Esophagus squamous epithelium (tissue), 5 donors: ENCODE data around the gene THAP11. TPM values are rescaled to one million over a fixed set of nuclear protein-coding genes. Genes with fewer than 3 reads are reported as not detected.

Experiments
- DNase-seq: peaks from one replicate; lab custom pipeline; 2025; lab: John Stamatoyannopoulos, UW
- H3K27ac ChIP-seq, 4 donors: fragments of 200-600 bp; sonication (generic); one replicate each; pipeline ENCODE4 v1.5.1; 2016 to 2019; ENCODE audit warnings: mild to moderate bottlenecking in 1 of 4
- H3K27me3 ChIP-seq, 4 donors: fragments of 200-600 bp; sonication (generic); 1 replicate in 3 of 4; 2 replicates in 1 of 4; pipeline versions ENCODE4 v1.5.1 to v1.6.0; 2017 to 2021; ENCODE audit warnings: antibody characterized with exemption in 1 of 4
- H3K36me3 ChIP-seq, 3 donors: fragments of 200-600 bp; sonication (generic); one replicate each; pipeline ENCODE4 v1.5.1; 2016 to 2019
- H3K4me1 ChIP-seq, 3 donors: fragments of 200-600 bp; sonication (generic); one replicate each; pipeline ENCODE4 v1.5.1; 2017 to 2019
- H3K4me3 ChIP-seq, 4 donors: fragments of 200-600 bp; sonication (generic); 1 replicate in 3 of 4; 2 replicates in 1 of 4; pipeline ENCODE4 v1.5.1; 2016 to 2019; ENCODE audit warnings: mild to moderate bottlenecking in 2 of 4, moderate library complexity in 1 of 4
- H3K9me3 ChIP-seq, 3 donors: fragments of 200-600 bp; sonication (generic); one replicate each; pipeline ENCODE4 v1.5.1; 2016 to 2019
- POLR2A ChIP-seq, 4 donors: fragments of 450-650 bp; IDR thresholded peaks; one replicate each; pipeline ENCODE4 v1.6.1; 2017; ENCODE audit warnings: antibody characterized with exemption in 4 of 4, mild to moderate bottlenecking in 4 of 4, moderate library complexity in 3 of 4
- WGBS, 2 donors: methylation state at CpG; one replicate each; pipeline ENCODE4 v1.1.5; 2018; 5-methylcytosine and 5-hydroxymethylcytosine counted together
- intact Hi-C: fragments of 100-400 bp; cut with DNase I; formaldehyde crosslinking; loops from one replicate; pipeline ENCODE4 v1.15.0; 2022
- total RNA-seq, 4 donors: library from RNA; depleted of rRNA; stranded (reverse); fragments of >200 nt; gene quantifications; one replicate each; pipeline ENCODE4 v1.1.0, GENCODE V29; 2016
- TF ChIP-seq, protein P1 (sequence below), 6 experiments: fragments of 450-650 bp in 4 of 6; fragments of 200-600 bp in 2 of 6; sonication (generic) in 2 of 6; IDR thresholded peaks; one replicate each; pipeline ENCODE4 v1.5.1; 2016 to 2019; ENCODE audit warnings: antibody characterized with exemption in 6 of 6, mild to moderate bottlenecking in 4 of 6, moderate library complexity in 4 of 6
- donor health status: DM: yes; HTN: yes; CAD: no.

THAP11 gene
- total RNA-seq, 4 donors from 2014 or later = 35.8 to 48.8 (median 42.1) TPM

DNA sequence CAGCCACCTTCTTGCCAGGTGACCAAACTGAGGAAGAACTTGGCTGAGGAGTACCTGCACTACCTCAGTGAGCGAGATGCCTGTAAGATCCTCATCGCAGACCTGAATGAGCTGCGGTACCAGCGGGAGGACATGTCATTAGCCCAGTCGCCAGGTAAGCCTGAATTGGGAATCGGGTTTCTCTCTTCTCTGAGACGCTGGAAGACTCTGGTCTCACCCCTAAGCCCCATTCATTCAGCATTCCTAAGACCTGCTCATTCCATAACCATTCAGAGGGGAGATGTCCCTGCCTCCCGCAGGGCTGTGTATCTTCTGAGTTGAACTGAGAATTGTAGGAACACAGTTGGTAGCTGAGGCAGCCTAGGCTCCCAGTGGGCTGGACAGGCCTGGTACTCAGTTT lies 17.0 kb upstream of the THAP11 start:
- H3K27ac ChIP-seq = no peak overlapping the region
- H3K36me3 ChIP-seq = peaks cover 17 to 43% (median 21%) of the 10 kb centered on the region in 3 donors
- H3K4me3 ChIP-seq = no peak overlapping the region
- TF ChIP-seq POLR2A (IDR thresholded peaks at IDR 0.05) = no peak
- TF ChIP-seq, protein P1, sequence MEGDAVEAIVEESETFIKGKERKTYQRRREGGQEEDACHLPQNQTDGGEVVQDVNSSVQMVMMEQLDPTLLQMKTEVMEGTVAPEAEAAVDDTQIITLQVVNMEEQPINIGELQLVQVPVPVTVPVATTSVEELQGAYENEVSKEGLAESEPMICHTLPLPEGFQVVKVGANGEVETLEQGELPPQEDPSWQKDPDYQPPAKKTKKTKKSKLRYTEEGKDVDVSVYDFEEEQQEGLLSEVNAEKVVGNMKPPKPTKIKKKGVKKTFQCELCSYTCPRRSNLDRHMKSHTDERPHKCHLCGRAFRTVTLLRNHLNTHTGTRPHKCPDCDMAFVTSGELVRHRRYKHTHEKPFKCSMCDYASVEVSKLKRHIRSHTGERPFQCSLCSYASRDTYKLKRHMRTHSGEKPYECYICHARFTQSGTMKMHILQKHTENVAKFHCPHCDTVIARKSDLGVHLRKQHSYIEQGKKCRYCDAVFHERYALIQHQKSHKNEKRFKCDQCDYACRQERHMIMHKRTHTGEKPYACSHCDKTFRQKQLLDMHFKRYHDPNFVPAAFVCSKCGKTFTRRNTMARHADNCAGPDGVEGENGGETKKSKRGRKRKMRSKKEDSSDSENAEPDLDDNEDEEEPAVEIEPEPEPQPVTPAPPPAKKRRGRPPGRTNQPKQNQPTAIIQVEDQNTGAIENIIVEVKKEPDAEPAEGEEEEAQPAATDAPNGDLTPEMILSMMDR (IDR thresholded peaks at IDR 0.05) = no peak
- H3K27me3 ChIP-seq = no peaks in the 10 kb centered on the region
- intact Hi-C loops = no loop called here
- H3K4me1 ChIP-seq = no peaks in the 10 kb centered on the region
- WGBS, 2 donors = 80 to 86% methylated on average over 5 to 8 of the region's 8 CpGs
- H3K9me3 ChIP-seq = no peaks in the 10 kb centered on the region
- no peak for DNase-seq

DNA sequence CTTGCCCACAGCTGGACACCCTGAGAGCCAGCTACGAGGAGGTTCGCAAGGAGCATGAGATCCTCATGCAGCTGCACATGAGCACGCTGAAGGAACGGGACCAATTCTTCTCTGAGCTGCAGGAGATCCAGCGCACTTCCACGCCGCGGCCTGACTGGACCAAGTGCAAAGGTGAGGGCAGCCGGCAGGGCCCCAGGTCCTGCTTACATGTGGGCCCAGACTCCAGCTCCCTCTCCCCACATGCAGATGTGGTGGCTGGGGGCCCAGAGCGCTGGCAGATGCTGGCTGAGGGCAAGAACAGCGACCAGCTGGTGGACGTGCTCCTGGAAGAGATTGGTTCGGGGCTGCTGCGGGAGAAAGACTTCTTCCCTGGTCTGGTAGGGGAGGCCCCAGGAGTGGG lies 16.2 kb upstream of the THAP11 start:
- Histone ChIP-seq H3K36me3 (peaks cover 25 to 51% (median 28%) of the 10 kb centered on the region in 3 donors), H3K27ac (no peak overlapping the region), H3K4me1 (no peaks in the 10 kb centered on the region), H3K9me3 (no peaks in the 10 kb centered on the region), H3K27me3 (no peaks in the 10 kb centered on the region), H3K4me3 (no peak overlapping the region)
- TF ChIP-seq, protein P1 (IDR thresholded peaks at IDR 0.05) = no peak
- no peak for TF ChIP-seq POLR2A (IDR thresholded peaks at IDR 0.05)
- 88 to 100% methylated on average over 3 to 9 of the region's 14 CpGs for WGBS, 2 donors
- no peak for DNase-seq
- intact Hi-C loops = no loop called here

DNA sequence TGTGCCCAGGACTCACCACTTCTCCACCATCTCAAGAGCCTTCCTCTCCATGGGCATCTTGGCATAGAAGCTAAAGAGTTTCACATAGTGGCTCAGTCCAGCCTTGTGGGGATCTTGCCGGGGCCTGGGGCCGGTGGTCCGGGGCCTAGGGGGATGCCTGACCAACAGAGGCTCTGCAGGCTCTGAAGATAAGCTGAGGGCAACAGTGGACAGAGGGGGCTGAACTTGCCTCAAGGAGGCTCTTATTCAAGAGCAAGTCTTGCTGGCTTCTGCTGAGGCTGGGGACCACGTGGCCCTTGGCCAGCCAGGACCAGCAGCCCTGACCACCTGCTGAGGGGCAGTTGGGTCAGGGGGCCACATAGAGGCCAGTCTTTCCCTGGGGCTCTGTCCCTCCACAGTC lies 13.5 kb upstream of the THAP11 start:
- Histone ChIP-seq H3K27me3 (no peaks in the 10 kb centered on the region), H3K36me3 (peaks cover 29 to 66% (median 39%) of the 10 kb centered on the region in 3 donors), H3K9me3 (no peaks in the 10 kb centered on the region), H3K27ac (no peak overlapping the region), H3K4me1 (peaks cover 7 to 14% (median 12%) of the 10 kb centered on the region in 3 donors), H3K4me3 (no peak overlapping the region)
- no peak for TF ChIP-seq POLR2A (IDR thresholded peaks at IDR 0.05)
- TF ChIP-seq, protein P1 (IDR thresholded peaks at IDR 0.05) = no peak
- intact Hi-C loops = no loop called here
- WGBS, 2 donors = no CpG with 5 or more reads among the region's 4 CpGs
- no peak for DNase-seq

DNA sequence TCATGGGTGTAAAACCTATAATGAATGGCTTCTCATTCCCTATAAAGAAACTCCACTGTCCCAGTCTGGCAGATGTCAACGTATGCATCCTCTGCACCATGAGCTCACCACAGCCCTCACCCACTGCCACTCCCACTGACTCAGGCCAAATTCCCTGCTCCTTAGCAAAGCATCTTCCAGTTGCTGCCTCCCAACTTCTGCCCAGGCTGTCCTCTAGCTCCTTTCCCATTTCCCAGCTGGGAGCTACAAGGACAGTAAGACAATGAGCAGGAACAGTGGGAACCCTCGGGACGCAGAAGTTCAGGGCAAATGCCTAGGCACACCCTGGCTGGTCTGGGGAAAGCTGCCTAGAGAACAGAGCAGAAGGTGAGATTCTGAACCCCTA lies 9.1 kb upstream of the THAP11 start:
- 0 to 4% methylated on average over 1 to 3 of the region's 3 CpGs for WGBS, 2 donors

More for the DNA sequence above, 9.1 kb upstream of the THAP11 start:
- no peak for DNase-seq
- Histone ChIP-seq H3K27me3 (no peaks in the 10 kb centered on the region), H3K4me3 (peak overlapping the region; percentile 56 to 88 (median 73)), H3K27ac (peak overlapping the region; percentile 78 to 86 (median 83)), H3K36me3 (peaks cover 29 to 44% (median 39%) of the 10 kb centered on the region in 3 donors), H3K9me3 (no peaks in the 10 kb centered on the region), H3K4me1 (peaks cover 11 to 42% (median 12%) of the 10 kb centered on the region in 3 donors)
- intact Hi-C loops = no loop called here
- TF ChIP-seq, protein P1 (IDR thresholded peaks at IDR 0.05) = no peak
- TF ChIP-seq POLR2A (IDR thresholded peaks at IDR 0.05) = no peak
